IMR-90 (cell line): ENCODE measurements around the gene SLC49A4. TPM values are rescaled to one million over a fixed set of nuclear protein-coding genes. Genes with fewer than 3 reads are reported as not detected.

Experiments
- ATAC-seq: fragments of 200-7000 bp; cut with Tn5 transposase; 2 replicates; pipeline ENCODE4 v1.9.1; 2020; ENCODE audit warnings: low read depth, mild to moderate bottlenecking, moderate library complexity
- BruUV-seq: library from RNA; stranded (reverse); fragments of 400-500 nt; replicated peaks from 2 replicates; lab custom pipeline; 2021; lab: Mats Ljungman, UMichigan
- CTCF ChIA-PET: fragments of 300-600 bp; formaldehyde crosslinking; extraction: SDS; loops from one replicate; lab custom pipeline; 2021; ENCODE audit warnings: antibody characterized with exemption; lab: Yijun Ruan, JAX
- POLR2A ChIA-PET: fragments of 300-600 bp; sonication (Branson Sonifier 250); formaldehyde crosslinking; loops from one replicate; lab custom pipeline; 2022; ENCODE audit warnings: antibody characterized with exemption; ENCODE audit not compliant: unreplicated experiment; lab: Charles Lee
- DNase-seq: peaks from one replicate; pipeline ENCODE4 v3.0.0; 2013
- H2AFZ ChIP-seq: replicated peaks from 2 replicates; pipeline ENCODE3; 2013; ENCODE audit warnings: low read length, mild to moderate bottlenecking; ENCODE audit not compliant: poor library complexity
- H2AK5ac ChIP-seq: 2 replicates; pipeline ENCODE4 v1.6.1; 2013; ENCODE audit warnings: low read depth, low read length, inconsistent platforms
- H2AK9ac ChIP-seq: replicated peaks from 2 replicates; pipeline ENCODE3; 2013; ENCODE audit warnings: mild to moderate bottlenecking, low read depth, low read length, moderate library complexity; ENCODE audit not compliant: poor library complexity
- H2BK120ac ChIP-seq: 2 replicates; pipeline ENCODE4 v1.6.1; 2013; ENCODE audit warnings: low read depth, low read length, inconsistent platforms
- H2BK15ac ChIP-seq: 3 replicates; pipeline ENCODE4 v1.6.1; 2013; ENCODE audit warnings: low read depth, low read length, inconsistent platforms
- H2BK20ac ChIP-seq: 2 replicates; pipeline ENCODE4 v1.6.1; 2013; ENCODE audit warnings: low read depth, mild to moderate bottlenecking, inconsistent platforms, low read length, moderate library complexity
- H2BK5ac ChIP-seq: 2 replicates; pipeline ENCODE4 v1.6.1; 2013; ENCODE audit warnings: mild to moderate bottlenecking, low read depth, low read length, inconsistent platforms; ENCODE audit not compliant: poor library complexity, severe bottlenecking
- H3K14ac ChIP-seq: replicated peaks from 2 replicates; pipeline ENCODE4 v1.6.1; 2013; ENCODE audit warnings: low read depth, low read length, inconsistent platforms
- H3K18ac ChIP-seq: 2 replicates; pipeline ENCODE4 v1.6.1; 2013; ENCODE audit warnings: low read depth, low read length, control low read depth
- H3K23ac ChIP-seq: 2 replicates; pipeline ENCODE4 v1.6.1; 2013; ENCODE audit warnings: low read depth, low read length, inconsistent platforms
- H3K27ac ChIP-seq: 2 replicates; pipeline ENCODE4 v1.5.1; 2013; ENCODE audit warnings: mild to moderate bottlenecking, control low read depth, low read length; ENCODE audit not compliant: insufficient read depth
- H3K27me3 ChIP-seq: 2 replicates; pipeline ENCODE4 v1.6.1; 2013; ENCODE audit warnings: low read length; ENCODE audit not compliant: control insufficient read depth, insufficient read depth
- H3K36me3 ChIP-seq: 2 replicates; pipeline ENCODE4 v1.6.1; 2013; ENCODE audit warnings: low read length, mixed read lengths; ENCODE audit not compliant: control insufficient read depth, insufficient read depth
- H3K4ac ChIP-seq: 2 replicates; pipeline ENCODE4 v1.6.1; 2013; ENCODE audit warnings: low read depth, low read length, inconsistent platforms
- H3K4me1 ChIP-seq: 2 replicates; pipeline ENCODE4 v1.6.1; 2013; ENCODE audit warnings: low read length, mixed read lengths; ENCODE audit not compliant: control insufficient read depth, insufficient read depth
- H3K4me2 ChIP-seq: 2 replicates; pipeline ENCODE4 v1.6.1; 2013; ENCODE audit warnings: low read depth, mild to moderate bottlenecking, control low read depth, low read length, moderate library complexity
- H3K4me3 ChIP-seq: 2 replicates; pipeline ENCODE4 v1.5.1; 2013; ENCODE audit warnings: low read depth, mild to moderate bottlenecking, control low read depth, low read length, moderate library complexity; ENCODE audit not compliant: insufficient read depth
- H3K56ac ChIP-seq: 2 replicates; pipeline ENCODE4 v1.6.1; 2013; ENCODE audit warnings: low read length, inconsistent platforms; ENCODE audit not compliant: insufficient read depth; ENCODE audit errors: extremely low read depth
- H3K79me1 ChIP-seq, 2 experiments: 2 replicates each; pipeline ENCODE4 v1.6.1; 2013; ENCODE audit warnings: low read length in 2 of 2, inconsistent platforms in 1 of 2, low read depth in 1 of 2
- H3K9ac ChIP-seq: 2 replicates; pipeline ENCODE4 v1.6.1; 2013; ENCODE audit warnings: low read depth, low read length, control low read depth
- H3K9me1 ChIP-seq: 2 replicates; pipeline ENCODE4 v1.6.1; 2013; ENCODE audit warnings: low read length, inconsistent platforms; ENCODE audit not compliant: insufficient read depth
- H3K9me3 ChIP-seq: 2 replicates; pipeline ENCODE4 v1.6.1; 2013; ENCODE audit warnings: low read length; ENCODE audit not compliant: control insufficient read depth, insufficient read depth
- H4K20me1 ChIP-seq: 2 replicates; pipeline ENCODE4 v1.6.1; 2013; ENCODE audit warnings: low read length, inconsistent platforms; ENCODE audit not compliant: insufficient read depth
- H4K5ac ChIP-seq: 2 replicates; pipeline ENCODE4 v1.6.1; 2013; ENCODE audit warnings: mild to moderate bottlenecking, low read depth, low read length, control low read depth
- H4K8ac ChIP-seq, 2 experiments: 2 replicates each; pipeline ENCODE4 v1.6.1; 2013; ENCODE audit warnings: low read depth in 2 of 2, low read length in 2 of 2, control low read depth in 1 of 2, inconsistent platforms in 1 of 2
- H4K91ac ChIP-seq: 2 replicates; pipeline ENCODE4 v1.6.1; 2013; ENCODE audit warnings: low read depth, low read length, inconsistent platforms; ENCODE audit not compliant: insufficient read depth
- NFE2L2 ChIP-seq: fragments of 150-350 bp; IDR thresholded peaks from 2 replicates; pipeline ENCODE4 v1.6.1; 2016; ENCODE audit warnings: low read depth, mild to moderate bottlenecking, low read length
- POLR2A ChIP-seq: IDR thresholded peaks from 2 replicates; pipeline ENCODE4 v1.6.1; 2012; ENCODE audit warnings: mild to moderate bottlenecking, low read depth, low read length
- RAD21 ChIP-seq: IDR thresholded peaks from 2 replicates; pipeline ENCODE4 v1.6.1; 2012; ENCODE audit warnings: low read length, improper control_type of control experiment
- RCOR1 ChIP-seq: IDR thresholded peaks from 2 replicates; pipeline ENCODE4 v1.6.1; 2012; ENCODE audit warnings: mild to moderate bottlenecking, low read length, improper control_type of control experiment; ENCODE audit not compliant: insufficient replicate concordance
- WGBS, 2 experiments: methylation state at CpG; one replicate each; pipeline versions ENCODE4 v1.1.5 to v1.1.7; 2013; ENCODE audit warnings: missing lambda C conversion rate in 2 of 2; ENCODE audit not compliant: insufficient read length in 1 of 2; ENCODE audit errors: extremely low coverage in 2 of 2; 5-methylcytosine and 5-hydroxymethylcytosine counted together
- dilution Hi-C: fragments of 300-500 bp; cut with HindIII; formaldehyde crosslinking; loops from one replicate; pipeline ENCODE4 v1.14.3; 2018; ENCODE audit warnings: low sequenced_read_pairs; ENCODE audit not compliant: unreplicated experiment
- in situ Hi-C: fragments of 300-500 bp; cut with MboI; formaldehyde crosslinking; loops from 3 replicates; pipeline ENCODE4 v1.14.3; 2019; ENCODE audit warnings: low sequenced_read_pairs, inconsistent platforms, mixed read lengths
- intact Hi-C: fragments of 100-400 bp; cut with micrococcal nuclease; formaldehyde crosslinking; loops from 2 replicates; pipeline ENCODE4 v1.10.0; 2022
- polyA plus RNA-seq, 3 experiments: library from polyadenylated mRNA; depleted of rRNA; stranded (reverse); fragments of >200 nt; gene quantifications; 2 replicates each; pipeline ENCODE4 v1.2.3, GENCODE V29; 2012; ENCODE audit warnings: low replicate concordance in 1 of 3
- total RNA-seq: library from RNA; depleted of rRNA; stranded (reverse); fragments of >200 nt; gene quantifications from 2 replicates; pipeline ENCODE4 v1.2.3, GENCODE V29; 2012

SLC49A4 gene
- total and polyA plus RNA-seq, 2 of the 4 experiments (the other 2 are of a cell fraction) = 6.5 to 6.8 TPM

DNA sequence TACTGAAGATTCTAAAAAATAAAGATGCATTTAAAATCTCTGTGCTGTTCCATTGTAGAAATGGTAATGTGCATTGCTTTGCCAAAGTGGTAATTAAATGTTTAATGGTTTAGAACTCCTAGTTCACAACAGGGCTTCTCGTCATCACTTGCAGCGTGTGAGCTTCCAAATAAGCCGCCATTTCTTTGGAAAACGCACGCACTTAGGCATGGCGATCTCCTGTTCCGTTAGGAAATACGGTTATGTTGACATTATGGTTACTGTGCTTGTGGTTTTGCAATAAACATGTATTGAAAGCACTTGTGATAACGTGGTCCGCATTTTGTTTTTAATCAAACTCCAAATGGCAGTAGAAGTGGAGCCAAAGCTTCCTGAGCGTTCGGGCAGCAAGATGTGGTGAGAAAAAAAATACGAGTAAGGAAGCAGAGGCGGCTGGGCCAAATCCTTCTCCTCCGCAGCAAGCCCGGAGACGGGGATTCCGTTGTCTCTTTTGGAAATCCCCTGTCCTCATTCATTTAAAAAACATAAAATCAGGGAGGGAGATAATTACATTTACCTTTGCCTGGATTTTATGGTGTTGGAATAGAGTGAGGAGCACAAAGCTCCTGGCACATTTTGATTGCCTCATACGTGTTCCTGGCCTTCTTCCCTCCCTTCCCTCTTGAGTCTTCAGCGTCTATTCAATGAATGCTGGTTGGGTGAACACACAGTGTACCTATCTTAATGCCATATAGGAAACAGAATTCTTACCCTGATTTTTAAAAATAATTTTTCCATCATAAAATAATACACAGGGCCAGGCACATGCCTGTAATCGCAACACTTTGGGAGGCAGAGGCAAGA lies 97.5 kb downstream of the SLC49A4 start (continued):
- no peak for TF ChIP-seq RCOR1

- no peak for TF ChIP-seq POLR2A
- no peak for TF ChIP-seq RAD21
- TF ChIP-seq NFE2L2 = no peak
These were observed 98.4 kb downstream of the SLC49A4 start for GRCh38 chr3:122893282-122893681.

More at GRCh38 chr3:122893282-122893681, 98.4 kb downstream of the SLC49A4 start:
- DNase-seq (no peak), ATAC-seq (no peak)
- no peak overlapping the region for H3K14ac ChIP-seq
- no peaks in the 10 kb centered on the region for H3K79me1 ChIP-seq
- H2AFZ ChIP-seq = no peak overlapping the region
- H2BK5ac ChIP-seq = no peak overlapping the region
- H3K4me2 ChIP-seq = no peak overlapping the region
- no peak overlapping the region for H4K91ac ChIP-seq
- no peak overlapping the region for H2BK15ac ChIP-seq
- H3K9me1 ChIP-seq = no peaks in the 10 kb centered on the region
- no peak overlapping the region for H2AK9ac ChIP-seq
- H2AK5ac ChIP-seq = no peak overlapping the region
- in situ Hi-C loops (no loop called here), dilution Hi-C loops (no loop called here), intact Hi-C loops (no loop called here)
- no peak overlapping the region for H3K56ac ChIP-seq
- no peaks in the 10 kb centered on the region for H3K9me3 ChIP-seq
- no peak overlapping the region for H3K27ac ChIP-seq
- POLR2A ChIA-PET = no interaction called here
- no peak overlapping the region for H2BK120ac ChIP-seq
- no CpG with 5 or more reads among the region's 8 CpGs for WGBS, 2 experiments
- H4K5ac ChIP-seq = no peak overlapping the region
- no peak overlapping the region for H3K4ac ChIP-seq
- no peak overlapping the region for H2BK20ac ChIP-seq
- no peak overlapping the region for H3K18ac ChIP-seq
- H3K23ac ChIP-seq = no peak overlapping the region
- no peaks in the 10 kb centered on the region; the same call in 1 of the 2 replicates for H3K4me1 ChIP-seq
- no peak overlapping the region for H3K9ac ChIP-seq
- H3K36me3 ChIP-seq = no peaks in the 10 kb centered on the region
- H4K20me1 ChIP-seq = no peaks in the 10 kb centered on the region
- H4K8ac ChIP-seq = no peak overlapping the region
- H3K27me3 ChIP-seq = peaks cover 21% of the 10 kb centered on the region
- no TSS peak for BruUV-seq
- CTCF ChIA-PET = no interaction called here
- no peak overlapping the region for H3K4me3 ChIP-seq
